CD4-positive, alpha-beta T cell treated with Interleukin-1 beta for 1 hour (primary cell): Measurements from ENCODE around the gene APOC4.
"Not testable (repeated sequence)": the region's sequence is repeated elsewhere in the genome, so short reads cannot be mapped to it uniquely, and the experiment has no call there.

Experiments used
- DNase-seq, 2 donors: peaks; one replicate each; pipeline ENCODE4 v3.0.0-alpha.2; 2020 to 2022

APOC4 gene, protein sequence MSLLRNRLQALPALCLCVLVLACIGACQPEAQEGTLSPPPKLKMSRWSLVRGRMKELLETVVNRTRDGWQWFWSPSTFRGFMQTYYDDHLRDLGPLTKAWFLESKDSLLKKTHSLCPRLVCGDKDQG

DNA sequence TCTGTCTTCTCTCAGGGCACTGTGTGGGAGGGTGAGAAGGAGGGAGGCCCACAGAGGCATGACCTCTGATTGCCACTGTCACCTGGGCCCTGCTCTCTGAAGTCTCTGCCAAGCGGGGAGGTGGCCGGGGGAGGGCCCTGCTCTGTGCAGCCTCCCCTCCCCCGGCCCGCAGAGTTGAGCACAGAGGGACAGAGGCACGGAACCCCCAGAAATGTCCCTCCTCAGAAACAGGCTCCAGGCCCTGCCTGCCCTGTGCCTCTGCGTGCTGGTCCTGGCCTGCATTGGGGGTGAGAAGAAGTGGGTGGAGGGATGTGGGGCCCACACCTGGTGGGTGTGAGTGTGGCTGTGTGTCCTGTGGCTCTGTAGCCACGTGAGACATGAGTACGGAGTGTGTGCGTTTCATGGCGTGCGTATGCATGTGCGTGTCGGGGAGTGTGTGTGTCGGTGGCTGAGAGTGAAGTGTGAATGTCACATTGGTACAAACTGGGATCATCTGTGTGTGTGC lies at the start of gene APOC4:
Gene APOC4 (plus strand): TSS at position 171 of the 505 bp plus-strand sequence. CDS start 41 bp downstream, at position 212.
- DNase-seq = no peak

DNA sequence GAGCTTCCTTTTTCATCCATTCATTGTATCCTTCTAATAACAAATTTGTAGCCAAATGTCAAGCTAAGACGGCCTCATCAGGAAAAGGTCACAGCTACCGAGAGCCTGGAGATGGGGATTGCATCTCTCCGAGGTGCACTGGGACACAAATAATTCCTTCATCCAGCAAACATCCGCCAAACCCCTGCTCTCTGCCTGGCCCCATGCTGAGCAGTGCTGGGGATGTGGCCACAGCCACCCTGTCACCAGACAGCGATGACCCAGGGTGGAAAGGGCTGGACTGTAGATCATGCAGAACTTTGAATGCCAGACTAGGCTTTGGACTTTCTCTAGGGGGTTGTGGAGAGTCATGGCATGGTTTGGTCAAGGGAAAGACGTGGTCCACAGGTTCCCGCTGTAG lies 49.1 kb upstream of the APOC4 start:
- DNase-seq = no peak

DNA sequence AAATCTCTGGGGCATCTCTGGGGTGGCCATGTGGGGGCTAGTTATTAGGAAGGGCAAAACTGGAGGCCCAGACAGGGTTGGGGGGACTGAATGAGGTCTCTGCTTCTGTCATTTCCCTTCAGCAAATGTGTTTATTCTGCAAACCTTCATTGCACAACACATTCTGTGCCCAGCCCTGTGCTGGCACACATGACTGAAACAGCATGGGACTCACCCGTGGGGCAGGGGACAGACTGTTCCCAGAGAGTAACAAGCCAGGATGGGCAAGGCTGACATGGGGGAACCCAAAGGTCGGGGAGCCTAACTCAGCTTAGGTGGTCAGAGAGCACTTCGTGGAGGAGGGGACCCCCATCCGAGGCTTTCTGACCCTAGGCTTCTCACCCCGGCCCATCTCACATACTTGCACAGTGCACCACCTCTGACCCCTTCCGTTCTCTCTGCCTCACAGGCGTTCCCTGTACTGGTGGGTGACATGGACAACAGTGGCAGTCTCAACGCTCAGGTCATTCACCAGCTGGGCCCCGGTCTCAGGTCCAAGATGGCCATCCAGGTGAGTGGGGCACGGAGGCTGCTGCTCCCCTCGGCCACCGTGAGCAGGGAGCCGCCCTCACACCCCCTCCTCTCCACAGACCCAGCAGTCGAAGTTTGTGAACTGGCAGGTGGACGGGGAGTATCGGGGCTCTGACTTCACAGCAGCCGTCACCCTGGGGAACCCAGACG lies 48.5 kb upstream of the APOC4 start:
- DNase-seq = no peak

DNA sequence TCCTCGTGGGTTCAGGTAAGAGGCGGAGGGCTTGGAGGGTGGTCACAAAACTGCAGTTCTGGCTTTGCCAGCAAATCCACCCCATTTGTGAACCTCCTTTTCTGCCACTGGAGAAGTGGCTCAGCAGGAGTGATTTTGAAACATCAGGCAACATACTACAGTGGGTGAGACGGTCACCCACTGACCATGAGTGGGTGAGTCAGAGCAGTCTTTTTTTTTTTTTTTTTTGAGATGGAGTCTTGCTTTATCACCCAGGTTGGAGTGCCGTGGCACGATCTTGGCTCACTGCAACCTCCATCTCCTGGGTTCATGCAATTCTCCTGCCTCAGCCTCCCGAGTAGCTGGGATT lies 48.0 kb upstream of the APOC4 start:
- DNase-seq = no peak

DNA sequence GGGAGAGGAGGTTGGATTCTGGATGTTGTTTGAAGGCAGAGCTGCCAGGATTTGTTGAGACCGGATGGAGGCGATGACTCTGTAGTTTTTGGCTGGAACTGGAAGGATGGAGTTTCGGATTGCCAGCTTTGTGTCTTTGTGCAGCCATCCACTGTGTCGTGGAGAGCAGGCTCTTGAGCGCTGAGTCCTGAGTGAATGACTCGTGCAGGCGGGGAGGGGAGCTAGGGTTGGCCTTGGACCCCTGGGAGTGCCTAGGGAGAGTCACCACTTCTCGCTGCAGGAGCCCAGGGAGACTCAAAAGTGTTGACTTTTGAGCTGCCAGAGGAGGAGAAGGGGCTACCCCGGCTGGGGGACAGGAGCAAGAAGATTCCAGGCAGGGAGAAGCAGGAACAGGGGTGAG lies 47.1 kb upstream of the APOC4 start:
- DNase-seq = no peak

DNA sequence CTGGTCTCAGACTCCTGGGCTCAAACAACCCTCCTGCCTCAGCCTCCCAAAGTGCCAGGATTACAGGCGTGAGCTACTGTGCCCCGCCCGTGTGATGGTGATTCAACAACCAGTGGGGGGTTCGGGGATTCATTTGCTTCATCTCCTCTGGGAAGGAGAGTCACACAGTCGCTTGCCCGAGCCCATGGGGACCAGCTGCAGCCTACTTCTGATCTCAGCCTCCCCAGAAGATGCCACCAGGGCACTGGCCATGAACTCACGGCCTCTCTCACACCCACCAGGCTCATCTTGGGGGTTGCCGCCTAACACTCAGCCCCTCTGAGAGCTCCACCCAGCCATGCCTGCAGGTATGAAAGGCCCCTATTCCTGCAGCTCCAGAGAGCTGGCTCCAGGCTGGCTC lies 44.2 kb upstream of the APOC4 start:
- DNase-seq = no peak

DNA sequence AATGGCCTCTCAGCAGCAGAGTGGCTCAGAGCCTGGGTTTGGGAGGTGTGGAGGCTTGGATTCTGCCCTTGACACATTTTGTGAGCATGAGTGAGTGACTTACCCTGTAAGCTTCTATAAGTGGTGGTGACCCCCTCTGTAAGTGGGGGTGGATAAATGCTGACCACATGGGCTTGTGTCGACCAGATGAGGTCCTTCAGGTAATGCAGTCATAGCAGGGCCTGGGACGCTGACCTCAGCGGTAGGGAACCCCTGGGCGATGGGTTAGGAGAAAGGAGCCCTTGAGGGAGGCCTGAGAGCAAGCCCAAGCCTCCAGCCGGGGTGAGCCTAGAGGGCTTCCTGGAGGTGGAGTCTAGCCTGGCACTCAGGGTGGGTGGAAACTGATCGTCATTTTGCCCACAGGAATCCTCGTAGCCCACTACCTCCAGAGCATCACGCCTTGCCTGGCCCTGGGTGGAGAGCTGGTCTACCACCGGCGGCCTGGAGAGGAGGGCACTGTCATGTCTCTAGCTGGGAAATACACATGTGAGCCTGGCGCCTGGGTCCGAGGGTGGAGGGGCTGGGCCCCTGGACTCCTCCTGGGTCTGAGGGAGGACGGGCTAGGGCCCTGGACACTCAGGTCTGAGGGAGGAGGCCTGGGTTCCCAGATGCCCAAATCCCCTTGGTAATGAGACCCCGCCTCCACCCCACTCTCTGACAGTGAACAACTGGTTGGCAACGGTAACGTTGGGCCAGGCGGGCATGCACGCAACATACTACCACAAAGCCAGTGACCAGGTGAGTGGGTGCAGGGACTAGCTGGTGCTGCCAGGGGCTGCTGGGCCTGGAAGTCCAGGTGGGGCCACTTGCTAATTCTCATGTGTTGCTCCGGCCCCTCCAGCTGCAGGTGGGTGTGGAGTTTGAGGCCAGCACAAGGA lies 41.5 kb upstream of the APOC4 start:
- DNase-seq = no peak

DNA sequence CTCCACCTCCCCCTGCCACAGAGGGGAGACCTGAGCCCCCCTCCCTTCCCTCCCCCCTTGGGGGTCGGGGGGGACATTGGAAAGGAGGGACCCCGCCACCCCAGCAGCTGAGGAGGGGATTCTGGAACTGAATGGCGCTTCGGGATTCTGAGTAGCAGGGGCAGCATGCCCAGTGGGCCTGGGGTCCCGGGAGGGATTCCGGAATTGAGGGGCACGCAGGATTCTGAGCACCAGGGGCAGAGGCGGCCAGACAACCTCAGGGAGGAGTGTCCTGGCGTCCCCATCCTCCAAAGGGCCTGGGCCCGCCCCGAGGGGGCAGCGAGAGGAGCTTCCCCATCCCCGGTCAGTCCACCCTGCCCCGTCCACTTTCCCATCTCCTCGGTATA lies 38.8 kb upstream of the APOC4 start:
- DNase-seq = no peak

DNA sequence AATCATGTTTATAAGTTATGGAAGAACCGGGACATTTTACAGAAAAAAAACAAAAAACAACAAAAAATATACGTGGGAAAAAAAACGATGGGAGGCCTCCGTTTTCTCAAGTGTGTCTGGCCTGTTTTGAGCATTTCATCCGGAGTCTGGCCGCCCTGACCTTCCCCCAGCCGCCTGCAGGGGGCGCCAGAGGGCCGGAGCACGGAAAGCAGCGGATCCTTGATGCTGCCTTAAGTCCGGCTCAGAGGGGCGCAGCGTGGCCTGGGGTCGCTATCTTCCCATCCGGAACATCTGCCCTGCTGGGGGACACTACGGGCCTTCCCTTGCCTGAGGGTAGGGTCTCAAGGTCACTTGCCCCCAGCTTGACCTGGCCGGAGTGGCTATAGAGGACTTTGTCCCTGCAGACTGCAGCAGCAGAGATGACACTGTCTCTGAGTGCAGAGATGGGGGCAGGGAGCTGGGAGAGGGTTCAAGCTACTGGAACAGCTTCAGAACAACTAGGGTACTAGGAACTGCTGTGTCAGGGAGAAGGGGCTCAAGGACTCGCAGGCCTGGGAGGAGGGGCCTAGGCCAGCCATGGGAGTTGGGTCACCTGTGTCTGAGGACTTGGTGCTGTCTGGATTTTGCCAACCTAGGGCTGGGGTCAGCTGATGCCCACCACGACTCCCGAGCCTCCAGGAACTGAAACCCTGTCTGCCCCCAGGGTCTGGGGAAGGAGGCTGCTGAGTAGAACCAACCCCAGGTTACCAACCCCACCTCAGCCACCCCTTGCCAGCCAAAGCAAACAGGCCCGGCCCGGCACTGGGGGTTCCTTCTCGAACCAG lies 38.2 kb upstream of the APOC4 start:
- peak; percentile 60 to 71 for DNase-seq

DNA sequence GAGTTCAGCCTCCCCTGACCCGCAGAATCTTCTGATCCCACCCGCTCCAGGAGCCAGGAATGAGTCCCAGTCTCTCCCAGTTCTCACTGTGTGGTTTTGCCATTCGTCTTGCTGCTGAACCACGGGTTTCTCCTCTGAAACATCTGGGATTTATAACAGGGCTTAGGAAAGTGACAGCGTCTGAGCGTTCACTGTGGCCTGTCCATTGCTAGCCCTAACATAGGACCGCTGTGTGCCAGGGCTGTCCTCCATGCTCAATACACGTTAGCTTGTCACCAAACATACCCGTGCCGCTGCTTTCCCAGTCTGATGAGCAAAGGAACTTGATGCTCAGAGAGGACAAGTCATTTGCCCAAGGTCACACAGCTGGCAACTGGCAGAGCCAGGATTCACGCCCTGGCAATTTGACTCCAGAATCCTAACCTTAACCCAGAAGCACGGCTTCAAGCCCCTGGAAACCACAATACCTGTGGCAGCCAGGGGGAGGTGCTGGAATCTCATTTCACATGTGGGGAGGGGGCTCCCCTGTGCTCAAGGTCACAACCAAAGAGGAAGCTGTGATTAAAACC lies 37.5 kb upstream of the APOC4 start:
- DNase-seq = no peak

DNA sequence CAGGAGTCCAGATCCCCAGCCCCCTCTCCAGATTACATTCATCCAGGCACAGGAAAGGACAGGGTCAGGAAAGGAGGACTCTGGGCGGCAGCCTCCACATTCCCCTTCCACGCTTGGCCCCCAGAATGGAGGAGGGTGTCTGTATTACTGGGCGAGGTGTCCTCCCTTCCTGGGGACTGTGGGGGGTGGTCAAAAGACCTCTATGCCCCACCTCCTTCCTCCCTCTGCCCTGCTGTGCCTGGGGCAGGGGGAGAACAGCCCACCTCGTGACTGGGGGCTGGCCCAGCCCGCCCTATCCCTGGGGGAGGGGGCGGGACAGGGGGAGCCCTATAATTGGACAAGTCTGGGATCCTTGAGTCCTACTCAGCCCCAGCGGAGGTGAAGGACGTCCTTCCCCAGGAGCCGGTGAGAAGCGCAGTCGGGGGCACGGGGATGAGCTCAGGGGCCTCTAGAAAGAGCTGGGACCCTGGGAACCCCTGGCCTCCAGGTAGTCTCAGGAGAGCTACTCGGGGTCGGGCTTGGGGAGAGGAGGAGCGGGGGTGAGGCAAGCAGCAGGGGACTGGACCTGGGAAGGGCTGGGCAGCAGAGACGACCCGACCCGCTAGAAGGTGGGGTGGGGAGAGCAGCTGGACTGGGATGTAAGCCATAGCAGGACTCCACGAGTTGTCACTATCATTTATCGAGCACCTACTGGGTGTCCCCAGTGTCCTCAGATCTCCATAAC lies 36.4 kb upstream of the APOC4 start, which contains the start of gene APOE:
Gene APOE (plus strand): TSS at position 360 of the 724 bp plus-strand sequence. CDS start 829 bp downstream, outside the sequence.
- no peak for DNase-seq

DNA sequence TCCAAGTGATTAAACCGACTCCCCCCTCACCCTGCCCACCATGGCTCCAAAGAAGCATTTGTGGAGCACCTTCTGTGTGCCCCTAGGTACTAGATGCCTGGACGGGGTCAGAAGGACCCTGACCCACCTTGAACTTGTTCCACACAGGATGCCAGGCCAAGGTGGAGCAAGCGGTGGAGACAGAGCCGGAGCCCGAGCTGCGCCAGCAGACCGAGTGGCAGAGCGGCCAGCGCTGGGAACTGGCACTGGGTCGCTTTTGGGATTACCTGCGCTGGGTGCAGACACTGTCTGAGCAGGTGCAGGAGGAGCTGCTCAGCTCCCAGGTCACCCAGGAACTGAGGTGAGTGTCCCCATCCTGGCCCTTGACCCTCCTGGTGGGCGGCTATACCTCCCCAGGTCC lies 34.4 kb upstream of the APOC4 start:
- DNase-seq = no peak

DNA sequence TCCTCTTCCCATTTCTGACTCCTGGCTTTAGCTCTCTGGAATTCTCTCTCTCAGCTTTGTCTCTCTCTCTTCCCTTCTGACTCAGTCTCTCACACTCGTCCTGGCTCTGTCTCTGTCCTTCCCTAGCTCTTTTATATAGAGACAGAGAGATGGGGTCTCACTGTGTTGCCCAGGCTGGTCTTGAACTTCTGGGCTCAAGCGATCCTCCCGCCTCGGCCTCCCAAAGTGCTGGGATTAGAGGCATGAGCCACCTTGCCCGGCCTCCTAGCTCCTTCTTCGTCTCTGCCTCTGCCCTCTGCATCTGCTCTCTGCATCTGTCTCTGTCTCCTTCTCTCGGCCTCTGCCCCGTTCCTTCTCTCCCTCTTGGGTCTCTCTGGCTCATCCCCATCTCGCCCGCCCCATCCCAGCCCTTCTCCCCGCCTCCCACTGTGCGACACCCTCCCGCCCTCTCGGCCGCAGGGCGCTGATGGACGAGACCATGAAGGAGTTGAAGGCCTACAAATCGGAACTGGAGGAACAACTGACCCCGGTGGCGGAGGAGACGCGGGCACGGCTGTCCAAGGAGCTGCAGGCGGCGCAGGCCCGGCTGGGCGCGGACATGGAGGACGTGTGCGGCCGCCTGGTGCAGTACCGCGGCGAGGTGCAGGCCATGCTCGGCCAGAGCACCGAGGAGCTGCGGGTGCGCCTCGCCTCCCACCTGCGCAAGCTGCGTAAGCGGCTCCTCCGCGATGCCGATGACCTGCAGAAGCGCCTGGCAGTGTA lies 33.8 kb upstream of the APOC4 start:
- no peak for DNase-seq

DNA sequence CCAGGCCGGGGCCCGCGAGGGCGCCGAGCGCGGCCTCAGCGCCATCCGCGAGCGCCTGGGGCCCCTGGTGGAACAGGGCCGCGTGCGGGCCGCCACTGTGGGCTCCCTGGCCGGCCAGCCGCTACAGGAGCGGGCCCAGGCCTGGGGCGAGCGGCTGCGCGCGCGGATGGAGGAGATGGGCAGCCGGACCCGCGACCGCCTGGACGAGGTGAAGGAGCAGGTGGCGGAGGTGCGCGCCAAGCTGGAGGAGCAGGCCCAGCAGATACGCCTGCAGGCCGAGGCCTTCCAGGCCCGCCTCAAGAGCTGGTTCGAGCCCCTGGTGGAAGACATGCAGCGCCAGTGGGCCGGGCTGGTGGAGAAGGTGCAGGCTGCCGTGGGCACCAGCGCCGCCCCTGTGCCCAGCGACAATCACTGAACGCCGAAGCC lies 33.2 kb upstream of the APOC4 start:
- DNase-seq = no peak

DNA sequence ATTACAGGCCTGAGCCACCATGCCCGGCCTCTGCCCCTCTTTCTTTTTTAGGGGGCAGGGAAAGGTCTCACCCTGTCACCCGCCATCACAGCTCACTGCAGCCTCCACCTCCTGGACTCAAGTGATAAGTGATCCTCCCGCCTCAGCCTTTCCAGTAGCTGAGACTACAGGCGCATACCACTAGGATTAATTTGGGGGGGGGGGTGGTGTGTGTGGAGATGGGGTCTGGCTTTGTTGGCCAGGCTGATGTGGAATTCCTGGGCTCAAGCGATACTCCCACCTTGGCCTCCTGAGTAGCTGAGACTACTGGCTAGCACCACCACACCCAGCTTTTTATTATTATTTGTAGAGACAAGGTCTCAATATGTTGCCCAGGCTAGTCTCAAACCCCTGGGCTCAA lies 32.3 kb upstream of the APOC4 start:
- DNase-seq = no peak

DNA sequence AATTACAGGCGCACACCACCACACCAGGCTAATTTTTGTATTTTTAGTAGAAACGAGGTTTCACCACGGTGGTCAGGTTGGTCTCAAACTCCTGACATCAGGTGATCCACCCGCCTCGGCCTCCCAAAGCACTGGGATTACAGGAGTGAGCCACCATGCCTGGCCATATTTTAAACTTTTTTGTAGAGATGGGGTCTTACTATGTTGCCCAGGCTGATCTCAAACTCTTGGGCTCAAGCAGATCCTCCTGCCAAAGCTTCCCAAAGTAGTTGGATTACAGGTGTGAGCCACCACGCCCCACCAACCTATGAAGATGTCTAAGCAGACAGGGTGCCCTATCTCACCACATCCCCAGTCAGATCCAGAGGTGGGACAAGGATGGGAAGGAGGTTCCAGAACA lies 30.1 kb upstream of the APOC4 start:
- not testable (repeated sequence) for DNase-seq

DNA sequence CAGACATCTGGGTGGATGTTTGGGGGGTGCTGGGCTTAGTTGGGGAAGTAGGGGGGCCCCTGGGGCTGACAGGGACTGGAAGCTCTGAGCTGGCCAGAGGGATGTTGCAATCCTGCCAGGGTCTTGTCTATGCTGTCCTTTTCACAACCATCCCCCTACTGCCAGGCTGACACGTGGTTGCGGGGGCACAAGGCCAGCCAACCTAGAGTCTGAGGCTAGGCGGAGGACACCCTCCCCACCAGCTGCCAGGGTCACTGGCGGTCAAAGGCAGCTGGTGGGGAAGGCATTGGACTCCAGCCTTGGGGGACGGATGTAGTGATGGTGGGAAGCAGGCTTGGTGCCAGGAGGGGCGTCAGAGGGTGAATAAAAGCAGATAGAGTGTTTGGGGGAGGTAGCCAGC lies 29.2 kb upstream of the APOC4 start:
- no peak for DNase-seq

DNA sequence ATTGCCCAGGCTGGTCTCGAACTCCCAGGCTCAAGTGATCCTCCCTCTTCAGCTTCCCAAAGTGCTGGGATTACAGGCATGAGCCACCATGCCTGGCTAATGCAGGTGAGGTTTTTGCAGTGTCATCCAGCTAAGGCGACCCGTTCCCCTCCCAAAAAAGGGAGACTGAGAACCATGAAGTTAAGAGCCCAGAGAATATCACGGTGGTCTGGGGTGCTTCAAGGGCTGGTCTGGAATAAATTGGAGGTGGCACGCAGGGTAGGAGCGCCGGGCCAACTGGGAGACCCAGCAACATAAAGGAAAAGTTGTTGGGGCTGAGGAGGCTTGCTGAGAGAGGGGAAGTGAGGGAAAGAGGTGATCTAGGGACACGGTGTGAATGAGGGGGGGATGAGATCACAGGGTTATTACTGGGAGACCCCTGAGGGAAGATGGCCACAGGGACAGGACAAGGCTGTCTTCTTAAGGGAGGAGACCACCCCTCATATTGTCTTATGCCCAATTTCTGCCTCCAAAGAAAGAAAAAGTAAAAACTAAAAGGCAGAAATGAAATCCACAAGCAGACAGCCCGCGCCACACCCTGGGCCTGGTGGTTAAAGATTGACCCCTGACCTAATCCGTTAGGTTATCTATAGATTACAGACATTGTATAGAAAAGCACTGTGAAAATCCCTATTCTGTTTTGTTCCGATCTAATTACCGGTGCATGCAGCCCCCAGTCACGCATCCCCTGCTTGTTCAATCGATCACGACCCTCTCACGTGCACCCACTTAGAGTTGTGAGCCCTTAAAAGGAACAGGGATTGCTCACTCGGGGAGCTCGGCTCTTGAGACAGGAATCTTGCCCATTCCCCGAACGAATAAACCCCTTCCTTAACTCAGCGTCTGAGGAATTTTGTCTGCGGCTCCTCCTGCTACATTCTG lies 28.3 kb upstream of the APOC4 start:
- DNase-seq = not testable (repeated sequence)

DNA sequence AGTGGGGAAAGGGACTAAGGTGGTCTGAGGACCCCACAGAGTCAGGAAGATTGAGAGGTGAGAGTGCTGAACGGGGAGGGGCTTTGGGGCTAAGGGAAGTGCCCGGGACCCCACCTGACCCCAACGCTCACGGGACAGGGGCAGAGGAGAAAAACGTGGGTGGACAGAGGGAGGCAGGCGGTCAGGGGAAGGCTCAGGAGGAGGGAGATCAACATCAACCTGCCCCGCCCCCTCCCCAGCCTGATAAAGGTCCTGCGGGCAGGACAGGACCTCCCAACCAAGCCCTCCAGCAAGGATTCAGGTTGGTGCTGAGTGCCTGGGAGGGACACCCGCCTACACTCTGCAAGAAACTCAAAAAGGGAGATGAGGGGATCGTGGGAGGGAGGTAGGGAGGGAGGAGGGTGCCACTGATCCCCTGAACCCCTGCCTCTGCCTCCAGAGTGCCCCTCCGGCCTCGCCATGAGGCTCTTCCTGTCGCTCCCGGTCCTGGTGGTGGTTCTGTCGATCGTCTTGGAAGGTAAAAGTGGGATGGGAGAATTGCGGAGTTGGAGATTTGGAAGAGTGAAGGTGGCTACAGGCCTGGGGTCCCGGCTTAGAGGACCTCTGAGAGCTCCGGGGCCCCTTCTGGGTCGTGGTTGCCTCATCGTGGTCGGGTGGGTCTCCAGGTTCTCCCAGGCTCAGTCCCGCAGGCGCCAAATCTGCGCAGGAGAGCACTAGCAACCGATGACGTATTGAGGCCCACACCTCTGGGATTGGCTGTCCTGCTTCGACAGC lies 27.4 kb upstream of the APOC4 start, which contains the start of gene APOC1:
Gene APOC1 (plus strand): TSS at position 176 of the 774 bp plus-strand sequence. CDS start 284 bp downstream, at position 460.
- peak; percentile 80 for DNase-seq
